Tibial nerve (tissue), 4 donors: ENCODE data around the gene PRELID1. TPM values are rescaled to one million over a fixed set of nuclear protein-coding genes. Genes with fewer than 3 reads are reported as not detected.

Experiments
- DNase-seq, 2 donors: peaks; one replicate each; pipeline ENCODE4 v3.0.0-alpha.2; 2019; ENCODE audit warnings: low spot score in 2 of 2
- H3K27ac ChIP-seq, 4 donors: fragments of 200-600 bp; sonication (generic) in 3 of 4; one replicate each; pipeline ENCODE4 v1.5.1; 2017 to 2019; ENCODE audit warnings: mild to moderate bottlenecking in 1 of 4
- H3K27me3 ChIP-seq, 2 donors: fragments of 200-600 bp; sonication (generic) in 1 of 2; one replicate each; pipeline versions ENCODE4 v1.5.1 to v1.6.0; 2017 to 2019
- H3K36me3 ChIP-seq, 3 donors: fragments of 200-600 bp; sonication (generic); one replicate each; pipeline ENCODE4 v1.5.1; 2018 to 2019
- H3K4me1 ChIP-seq, 4 donors: fragments of 200-600 bp; sonication (generic) in 3 of 4; one replicate each; pipeline ENCODE4 v1.5.1; 2017 to 2019
- H3K4me3 ChIP-seq, 4 donors: fragments of 200-600 bp; sonication (generic) in 3 of 4; one replicate each; pipeline ENCODE4 v1.5.1; 2017 to 2019; ENCODE audit warnings: mild to moderate bottlenecking in 1 of 4, moderate library complexity in 1 of 4
- H3K9me3 ChIP-seq, 4 donors: fragments of 200-600 bp; sonication (generic) in 3 of 4; one replicate each; pipeline ENCODE4 v1.5.1; 2017 to 2019
- CTCF ChIP-seq, 5 experiments: fragments of 200-600 bp in 3 of 5; fragments of 450-650 bp in 2 of 5; sonication (generic) in 3 of 5; IDR thresholded peaks; one replicate each; pipeline ENCODE4 v1.5.1; 2016 to 2019; ENCODE audit warnings: antibody characterized with exemption in 5 of 5, mild to moderate bottlenecking in 3 of 5, moderate library complexity in 2 of 5
- EP300 ChIP-seq, 2 donors: sonication (generic); formaldehyde crosslinking; IDR thresholded peaks; one replicate each; pipeline ENCODE4 v1.6.1; 2017; ENCODE audit warnings: antibody characterized with exemption in 2 of 2, mild to moderate bottlenecking in 1 of 2
- POLR2A ChIP-seq, 2 donors: fragments of 450-650 bp; IDR thresholded peaks; one replicate each; pipeline ENCODE4 v1.6.1; 2017; ENCODE audit warnings: antibody characterized with exemption in 2 of 2, mild to moderate bottlenecking in 2 of 2, moderate library complexity in 2 of 2
- WGBS, 2 donors: methylation state at CpG; one replicate each; pipeline ENCODE4 v1.1.5; 2018; 5-methylcytosine and 5-hydroxymethylcytosine counted together
- total RNA-seq, 4 donors: library from RNA; depleted of rRNA; stranded (reverse); fragments of >200 nt; gene quantifications; one replicate each; pipeline ENCODE4 v1.1.0, GENCODE V29; 2016

The PRELID1 gene
- total RNA-seq, 4 donors from 2014 or later = 52.6 to 87.0 (median 65.2) TPM

- no peaks in the 10 kb centered on the region for H3K9me3 ChIP-seq
- no peak overlapping the region for H3K4me3 ChIP-seq
- no peak overlapping the region for H3K27ac ChIP-seq
- peaks cover 0 to 7% (median 0%) of the 10 kb centered on the region in 3 donors for H3K36me3 ChIP-seq
- DNase-seq = no peak
- H3K27me3 ChIP-seq = no peaks in the 10 kb centered on the region
- peaks cover 0 to 35% (median 21%) of the 10 kb centered on the region in 4 donors for H3K4me1 ChIP-seq
- TF ChIP-seq POLR2A (IDR thresholded peaks at IDR 0.05) = no peak
- TF ChIP-seq EP300 (IDR thresholded peaks at IDR 0.05) = no peak
- TF ChIP-seq CTCF (IDR thresholded peaks at IDR 0.05) = no peak
- WGBS, 2 donors = 82 to 83% methylated on average over 3 of the region's 3 CpGs
These were observed 51.1 kb downstream of the PRELID1 start for GRCh38 chr5:177354711-177355110.

- DNase-seq = no peak
- 85 to 88% methylated on average over 1 of the region's 1 CpG for WGBS, 2 donors
- no peaks in the 10 kb centered on the region for H3K27me3 ChIP-seq
- H3K4me3 ChIP-seq = no peak overlapping the region
- TF ChIP-seq POLR2A (IDR thresholded peaks at IDR 0.05) (no peak), CTCF (IDR thresholded peaks at IDR 0.05) (no peak)
- H3K9me3 ChIP-seq = no peaks in the 10 kb centered on the region
- H3K4me1 ChIP-seq = peaks cover 0 to 29% (median 15%) of the 10 kb centered on the region in 4 donors
- H3K36me3 ChIP-seq = peaks cover 0 to under 1% (median 0%) of the 10 kb centered on the region in 3 donors
- H3K27ac ChIP-seq = no peak overlapping the region
These were observed 51.7 kb downstream of the PRELID1 start for GRCh38 chr5:177355162-177355867.

- no peaks in the 10 kb centered on the region for H3K27me3 ChIP-seq
- no peak overlapping the region for H3K4me3 ChIP-seq
- H3K4me1 ChIP-seq = peaks cover 0 to 24% (median 10%) of the 10 kb centered on the region in 4 donors
- no peak for TF ChIP-seq EP300 (IDR thresholded peaks at IDR 0.05)
- no peak for TF ChIP-seq CTCF (IDR thresholded peaks at IDR 0.05)
- TF ChIP-seq POLR2A (IDR thresholded peaks at IDR 0.05) = no peak
- H3K9me3 ChIP-seq = no peaks in the 10 kb centered on the region
- H3K27ac ChIP-seq = no peak overlapping the region
- no peak for DNase-seq
- H3K36me3 ChIP-seq = no peaks in the 10 kb centered on the region
- 11 to 19% methylated on average over 1 of the region's 1 CpG for WGBS, 2 donors
These were observed 52.2 kb downstream of the PRELID1 start for GRCh38 chr5:177355868-177356168.

Other genes with a start within 250 kb of the PRELID1 start
- 10 to 100 TPM in 2 of 4 donors, 1 to 10 TPM in 2; 3.3 to 60.8 (median 12.1) TPM for gene FGFR4, start 216.9 kb upstream of the PRELID1 start, total RNA-seq
- gene NSD1, start 170.0 kb upstream of the PRELID1 start, total RNA-seq = 10 to 100 TPM; 36.6 to 51.3 (median 40.7) TPM
- gene RAB24, start 80 bp upstream of the PRELID1 start, total RNA-seq = 10 to 100 TPM; 24.1 to 56.7 (median 35.4) TPM
- gene MXD3, start 8.1 kb downstream of the PRELID1 start, total RNA-seq = 10 to 100 TPM in 2 of 4 donors, 1 to 10 TPM in 2; 5.2 to 33.9 (median 14.7) TPM
- gene LMAN2, start 47.9 kb downstream of the PRELID1 start, total RNA-seq = 100 to 1,000 TPM; 144 to 179 (median 154) TPM
- 10 to 100 TPM; 10.2 to 29.6 (median 16.4) TPM for gene RGS14, start 54.1 kb downstream of the PRELID1 start, total RNA-seq
- gene SLC34A1, start 80.6 kb downstream of the PRELID1 start, total RNA-seq = not detected
- not detected for gene PFN3, start 96.9 kb downstream of the PRELID1 start, total RNA-seq
- gene F12, start 105.8 kb downstream of the PRELID1 start, total RNA-seq = 1 to 10 TPM in 1 of 4 donors, under 1 TPM in 1, not detected in 2; 0.59 to 4.5 TPM
- gene GRK6, start 122.9 kb downstream of the PRELID1 start, total RNA-seq = 10 to 100 TPM; 19.4 to 26.4 (median 23.2) TPM
- gene PRR7, start 143.0 kb downstream of the PRELID1 start, total RNA-seq = 10 to 100 TPM in 1 of 4 donors, 1 to 10 TPM in 3; 5.1 to 11.2 (median 7.5) TPM
- gene DBN1, start 169.8 kb downstream of the PRELID1 start, total RNA-seq = 100 to 1,000 TPM in 3 of 4 donors, 10 to 100 TPM in 1; 89.8 to 139 (median 111) TPM
- 100 to 1,000 TPM in 1 of 4 donors, 10 to 100 TPM in 3; 78.0 to 138 (median 89.9) TPM for gene PDLIM7, start 193.8 kb downstream of the PRELID1 start, total RNA-seq
- gene DOK3, start 206.0 kb downstream of the PRELID1 start, total RNA-seq = 10 to 100 TPM in 3 of 4 donors, 1 to 10 TPM in 1; 7.8 to 20.1 (median 11.5) TPM
- 100 to 1,000 TPM in 2 of 4 donors, 10 to 100 TPM in 2; 85.3 to 139 (median 105) TPM for gene DDX41, start 213.2 kb downstream of the PRELID1 start, total RNA-seq